Sigmoid colon (tissue), 7 donors: ENCODE results near the gene ZFAND3. TPM values are rescaled to one million over a fixed set of nuclear protein-coding genes. Genes with fewer than 3 reads are reported as not detected.
"Not testable (repeated sequence)": the region's sequence is repeated elsewhere in the genome, so short reads cannot be mapped to it uniquely, and the experiment has no call there.

Source experiments
- DNase-seq: peaks from one replicate; pipeline ENCODE4 v3.0.0-alpha.2; 2019
- H3K27ac ChIP-seq, 4 donors: fragments of 200-600 bp; sonication (generic); one replicate each; pipeline ENCODE4 v1.5.1; 2016 to 2019; ENCODE audit warnings: mild to moderate bottlenecking in 1 of 4
- H3K27me3 ChIP-seq, 3 donors: fragments of 200-600 bp; sonication (generic); one replicate each; pipeline ENCODE4 v1.5.1; 2019; ENCODE audit warnings: mild to moderate bottlenecking in 1 of 3
- H3K36me3 ChIP-seq, 4 donors: fragments of 200-600 bp; sonication (generic); one replicate each; pipeline ENCODE4 v1.5.1; 2016 to 2019
- H3K4me1 ChIP-seq, 4 donors: fragments of 200-600 bp; sonication (generic); one replicate each; pipeline ENCODE4 v1.5.1; 2017 to 2019
- H3K4me3 ChIP-seq, 4 donors: fragments of 200-600 bp; sonication (generic); one replicate each; pipeline ENCODE4 v1.5.1; 2017 to 2019; ENCODE audit warnings: mild to moderate bottlenecking in 2 of 4, moderate library complexity in 1 of 4
- H3K9me3 ChIP-seq, 4 donors: fragments of 200-600 bp in 3 of 4; sonication (generic) in 3 of 4; one replicate each; pipeline versions ENCODE4 v1.5.1 to v1.6.1; 2013 to 2019
- EP300 ChIP-seq, 4 donors: sonication (generic); formaldehyde crosslinking; IDR thresholded peaks; one replicate each; pipeline ENCODE4 v1.6.1; 2017; ENCODE audit warnings: antibody characterized with exemption in 4 of 4
- POLR2A ChIP-seq, 2 donors: fragments of 450-650 bp; IDR thresholded peaks; one replicate each; pipeline ENCODE4 v1.6.1; 2016; ENCODE audit warnings: antibody characterized with exemption in 2 of 2, mild to moderate bottlenecking in 2 of 2, moderate library complexity in 2 of 2
- POLR2AphosphoS5 ChIP-seq, 4 donors: sonication (generic); formaldehyde crosslinking; IDR thresholded peaks; one replicate each; pipeline ENCODE4 v1.6.1; 2017; ENCODE audit warnings: antibody characterized with exemption in 4 of 4
- whole genome bisulfite sequencing, 2 donors: extraction: QIAGEN DNeasy Blood & Tissue Kit; methylation state at CpG; one replicate each; pipeline ENCODE4 v1.1.7; 2013; 5-methylcytosine and 5-hydroxymethylcytosine counted together
- intact Hi-C: fragments of 100-400 bp; cut with DNase I; formaldehyde crosslinking; loops from one replicate; pipeline ENCODE4 v1.15.1; 2023
- polyA plus RNA-seq, 3 donors: library from polyadenylated mRNA; stranded (reverse); fragments of 200-250 nt; gene quantifications; one replicate each; pipeline ENCODE4 v1.2.3, GENCODE V29; 2013
- total RNA-seq, 4 donors: library from RNA; depleted of rRNA; stranded (reverse); fragments of >200 nt; gene quantifications; one replicate each; pipeline ENCODE4 v1.1.0, GENCODE V29; 2016
- TF ChIP-seq, protein P1 (sequence below), 4 experiments: fragments of 450-650 bp in 3 of 4; fragments of 200-600 bp in 1 of 4; IDR thresholded peaks; one replicate each; pipeline ENCODE4 v1.5.1; 2016 to 2019; ENCODE audit warnings: antibody characterized with exemption in 4 of 4, mild to moderate bottlenecking in 3 of 4, moderate library complexity in 2 of 4
- donor health status: healthy with polysubstance abuse.
- donor health status: Bipolar disorder and iron deficiency.
- donor health status: healthy.

ZFAND3 gene
- total and polyA plus RNA-seq, 7 donors, result 32.4 to 54.8 (median 39.0) TPM

DNA sequence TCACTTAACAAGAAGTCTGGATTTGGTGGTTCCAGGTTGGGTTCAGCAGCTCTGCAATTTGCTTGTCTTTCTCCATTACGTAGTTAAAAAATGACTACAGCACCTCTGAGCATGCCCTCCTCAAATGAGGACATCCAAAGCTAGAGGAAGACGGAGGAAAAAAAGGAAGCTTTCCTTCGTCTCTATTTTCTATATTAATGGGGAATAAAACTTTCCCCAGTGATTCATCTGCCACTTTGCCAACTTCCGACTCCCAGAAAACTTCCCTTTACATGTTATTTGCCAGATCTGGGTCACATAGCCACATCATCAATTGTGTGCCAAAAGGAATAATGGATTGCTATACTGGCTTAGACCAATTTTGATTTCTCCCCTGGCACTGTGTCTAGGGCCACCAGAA lies 69.5 kb downstream of the ZFAND3 start:
- no peaks in the 10 kb centered on the region for H3K9me3 ChIP-seq
- peaks cover 0 to 1% (median 0%) of the 10 kb centered on the region in 4 donors for H3K36me3 ChIP-seq
- peaks cover 0 to 27% (median 18%) of the 10 kb centered on the region in 4 donors for H3K4me1 ChIP-seq
- no peaks in the 10 kb centered on the region for H3K27me3 ChIP-seq
- H3K27ac ChIP-seq, result no peak overlapping the region
- no peak for DNase-seq
- 76 to 88% methylated on average over 4 of the region's 4 CpGs for WGBS, 2 donors
- H3K4me3 ChIP-seq, result no peak overlapping the region
- intact Hi-C loops, result no loop called here
- TF ChIP-seq POLR2AphosphoS5 (IDR thresholded peaks at IDR 0.05) (no peak), POLR2A (IDR thresholded peaks at IDR 0.05) (no peak), EP300 (IDR thresholded peaks at IDR 0.05) (no peak)
- TF ChIP-seq, protein P1, sequence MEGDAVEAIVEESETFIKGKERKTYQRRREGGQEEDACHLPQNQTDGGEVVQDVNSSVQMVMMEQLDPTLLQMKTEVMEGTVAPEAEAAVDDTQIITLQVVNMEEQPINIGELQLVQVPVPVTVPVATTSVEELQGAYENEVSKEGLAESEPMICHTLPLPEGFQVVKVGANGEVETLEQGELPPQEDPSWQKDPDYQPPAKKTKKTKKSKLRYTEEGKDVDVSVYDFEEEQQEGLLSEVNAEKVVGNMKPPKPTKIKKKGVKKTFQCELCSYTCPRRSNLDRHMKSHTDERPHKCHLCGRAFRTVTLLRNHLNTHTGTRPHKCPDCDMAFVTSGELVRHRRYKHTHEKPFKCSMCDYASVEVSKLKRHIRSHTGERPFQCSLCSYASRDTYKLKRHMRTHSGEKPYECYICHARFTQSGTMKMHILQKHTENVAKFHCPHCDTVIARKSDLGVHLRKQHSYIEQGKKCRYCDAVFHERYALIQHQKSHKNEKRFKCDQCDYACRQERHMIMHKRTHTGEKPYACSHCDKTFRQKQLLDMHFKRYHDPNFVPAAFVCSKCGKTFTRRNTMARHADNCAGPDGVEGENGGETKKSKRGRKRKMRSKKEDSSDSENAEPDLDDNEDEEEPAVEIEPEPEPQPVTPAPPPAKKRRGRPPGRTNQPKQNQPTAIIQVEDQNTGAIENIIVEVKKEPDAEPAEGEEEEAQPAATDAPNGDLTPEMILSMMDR (IDR thresholded peaks at IDR 0.05), result no peak

DNA sequence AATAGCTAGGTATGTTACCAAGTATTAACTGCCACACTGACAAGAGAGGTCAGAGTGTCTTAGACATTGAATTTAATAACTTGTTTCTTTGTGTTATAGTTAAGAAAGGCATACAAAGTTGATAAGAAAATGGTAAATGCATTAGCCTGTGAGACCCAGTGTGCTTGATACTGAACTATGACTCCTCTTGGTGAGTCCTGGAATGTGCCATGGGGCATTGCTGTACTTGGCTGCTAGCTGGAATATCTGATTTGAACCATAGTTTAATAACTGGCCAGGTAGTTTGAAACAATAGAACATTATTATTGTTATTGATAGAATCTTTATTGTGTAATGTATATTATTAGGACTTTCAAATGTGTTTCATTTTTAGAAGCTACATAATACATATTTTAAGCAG lies 70.0 kb downstream of the ZFAND3 start:
- intact Hi-C loops, result no loop called here
- no peak for DNase-seq
- TF ChIP-seq POLR2A (IDR thresholded peaks at IDR 0.05) (no peak), EP300 (IDR thresholded peaks at IDR 0.05) (no peak), POLR2AphosphoS5 (IDR thresholded peaks at IDR 0.05) (no peak)
- TF ChIP-seq, protein P1 (IDR thresholded peaks at IDR 0.05), result no peak
- no peaks in the 10 kb centered on the region for H3K9me3 ChIP-seq
- H3K27ac ChIP-seq, result no peak overlapping the region
- H3K27me3 ChIP-seq, result no peaks in the 10 kb centered on the region
- H3K4me1 ChIP-seq, result peaks cover 0 to 27% (median 18%) of the 10 kb centered on the region in 4 donors
- H3K36me3 ChIP-seq, result peaks cover 0 to 4% (median 0%) of the 10 kb centered on the region in 4 donors
- H3K4me3 ChIP-seq, result no peak overlapping the region

DNA sequence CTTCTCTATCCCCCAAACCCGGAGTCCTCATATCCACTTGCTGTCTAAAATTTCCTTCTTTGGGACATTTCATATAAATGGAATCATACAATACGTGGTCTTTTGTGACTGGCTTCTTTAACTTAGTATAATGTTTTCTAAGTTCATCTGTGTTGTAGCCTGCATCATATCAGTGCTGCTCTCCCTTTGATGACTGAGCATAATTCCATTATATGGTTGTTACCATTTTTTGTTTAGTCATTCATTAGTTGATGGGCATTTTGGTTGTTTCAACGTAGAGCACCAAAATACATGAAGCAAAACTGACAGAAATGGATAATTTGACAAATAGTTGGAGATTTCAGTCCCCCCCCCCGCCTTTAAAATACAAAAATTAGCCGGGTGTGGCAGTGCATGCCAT lies 71.5 kb downstream of the ZFAND3 start:
- DNase-seq, result no peak
- TF ChIP-seq EP300 (IDR thresholded peaks at IDR 0.05), result no peak
- no peak for TF ChIP-seq POLR2AphosphoS5 (IDR thresholded peaks at IDR 0.05)
- TF ChIP-seq, protein P1 (IDR thresholded peaks at IDR 0.05), result no peak
- no peak for TF ChIP-seq POLR2A (IDR thresholded peaks at IDR 0.05)
- Histone ChIP-seq H3K9me3 (no peaks in the 10 kb centered on the region), H3K36me3 (peaks cover 0 to 4% (median 0%) of the 10 kb centered on the region in 4 donors), H3K4me3 (no peak overlapping the region), H3K27me3 (no peaks in the 10 kb centered on the region), H3K27ac (no peak overlapping the region), H3K4me1 (peaks cover 0 to 30% (median 20%) of the 10 kb centered on the region in 4 donors)
- 80 to 94% methylated on average over 5 of the region's 5 CpGs for WGBS, 2 donors
- intact Hi-C loops, result no loop called here

DNA sequence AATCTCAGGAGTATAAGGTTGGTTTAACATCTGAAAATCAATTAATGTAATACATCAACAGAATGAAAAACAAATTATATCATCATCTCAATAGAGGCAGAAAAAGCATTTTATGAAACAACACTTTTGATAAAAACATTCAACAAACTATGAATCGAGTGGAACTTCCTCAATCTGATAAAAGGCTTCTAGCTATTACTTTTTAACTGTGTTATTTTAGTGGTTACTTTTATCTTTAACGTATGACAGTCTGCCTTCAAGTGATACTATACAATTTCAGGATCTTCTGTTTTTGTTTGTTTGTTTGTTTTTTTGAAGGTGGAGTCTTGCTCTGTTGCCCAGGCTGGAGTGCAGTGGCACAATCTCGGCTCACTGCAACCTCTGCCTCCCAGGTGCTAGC lies 73.7 kb downstream of the ZFAND3 start:
- Histone ChIP-seq H3K27me3 (no peaks in the 10 kb centered on the region), H3K4me1 (peaks cover 0 to 42% (median 28%) of the 10 kb centered on the region in 4 donors), H3K9me3 (no peaks in the 10 kb centered on the region), H3K27ac (no peak overlapping the region), H3K4me3 (no peak overlapping the region), H3K36me3 (peaks cover 0 to 4% (median 0%) of the 10 kb centered on the region in 4 donors)
- intact Hi-C loops, result no loop called here
- TF ChIP-seq POLR2A (IDR thresholded peaks at IDR 0.05) (no peak), POLR2AphosphoS5 (IDR thresholded peaks at IDR 0.05) (no peak), EP300 (IDR thresholded peaks at IDR 0.05) (no peak)
- TF ChIP-seq, protein P1 (IDR thresholded peaks at IDR 0.05), result no peak
- 61 to 68% methylated on average over 3 of the region's 3 CpGs for WGBS, 2 donors
- no peak for DNase-seq

DNA sequence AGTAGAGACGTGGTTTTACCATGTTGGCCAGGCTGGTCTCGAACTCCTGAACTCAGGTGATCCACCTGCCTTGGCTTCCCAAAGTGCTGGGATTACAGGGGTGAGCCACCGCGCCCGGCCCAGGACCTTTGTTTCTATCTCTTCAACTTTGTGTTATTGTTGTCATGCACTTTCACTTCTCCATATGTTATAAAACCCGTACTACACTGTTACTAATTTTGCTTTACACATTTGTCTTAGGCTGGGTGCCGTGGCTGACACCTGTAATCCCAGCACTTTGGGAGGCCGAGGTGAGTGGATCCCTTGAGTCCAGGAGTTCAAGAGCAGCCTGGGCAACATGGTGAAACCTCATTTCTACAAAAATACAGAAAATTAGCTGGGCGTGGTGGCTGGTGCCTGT lies 74.2 kb downstream of the ZFAND3 start:
- 82 to 90% methylated on average over 9 of the region's 9 CpGs for WGBS, 2 donors
- DNase-seq, intact Hi-C loops, H3K9me3 ChIP-seq, H3K4me3 ChIP-seq, H3K27ac ChIP-seq, H3K27me3 ChIP-seq, H3K36me3 ChIP-seq: not testable (repeated sequence)
- peaks cover 0 to 40% (median 26%) of the 10 kb centered on the region in 4 donors for H3K4me1 ChIP-seq
